Smooth muscle cell (in vitro differentiated cells): Measurements from ENCODE around the gene ANKRD45. TPM values are rescaled to one million over a fixed set of nuclear protein-coding genes. Genes with fewer than 3 reads are reported as not detected.
A peak's percentile ranks its signal among the peaks of the same experiment; 100 is the strongest.

ENCODE experiments used
- DNase-seq: peaks from one replicate; lab custom pipeline; 2025; ENCODE audit not compliant: unreplicated experiment; lab: John Stamatoyannopoulos, UW
- H2AFZ ChIP-seq: fragments of 200-600 bp; sonication (generic); 2 replicates; pipeline ENCODE4 v1.6.0; 2016; ENCODE audit warnings: antibody characterized with exemption, low read depth, mild to moderate bottlenecking
- H3F3A ChIP-seq: fragments of 200-600 bp; sonication (generic); 2 replicates; pipeline ENCODE4 v1.6.0; 2017; ENCODE audit warnings: antibody characterized with exemption, low read depth
- H3K27ac ChIP-seq: fragments of 200-600 bp; sonication (generic); 2 replicates; pipeline ENCODE4 v1.5.1; 2016; ENCODE audit warnings: low read depth, mild to moderate bottlenecking
- H3K27me3 ChIP-seq: fragments of 200-600 bp; sonication (generic); 2 replicates; pipeline ENCODE4 v1.6.1; 2016; ENCODE audit warnings: low read depth, mild to moderate bottlenecking
- H3K36me3 ChIP-seq: fragments of 200-600 bp; sonication (generic); 2 replicates; pipeline ENCODE4 v1.5.1; 2016; ENCODE audit warnings: low read depth
- H3K4me1 ChIP-seq: fragments of 200-600 bp; sonication (generic); 2 replicates; pipeline ENCODE4 v1.5.1; 2016; ENCODE audit warnings: low read depth
- H3K4me2 ChIP-seq: fragments of 200-600 bp; sonication (generic); 2 replicates; pipeline ENCODE4 v1.6.0; 2016; ENCODE audit warnings: mild to moderate bottlenecking
- H3K4me3 ChIP-seq: fragments of 200-600 bp; sonication (generic); 2 replicates; pipeline ENCODE4 v1.5.1; 2016; ENCODE audit warnings: mild to moderate bottlenecking
- H3K79me2 ChIP-seq: fragments of 200-600 bp; sonication (generic); 2 replicates; pipeline ENCODE4 v1.6.0; 2016; ENCODE audit warnings: low read depth, mild to moderate bottlenecking
- H3K9ac ChIP-seq: fragments of 200-600 bp; sonication (generic); 2 replicates; pipeline ENCODE4 v1.6.0; 2016; ENCODE audit warnings: low read depth
- H3K9me3 ChIP-seq: fragments of 200-600 bp; sonication (generic); replicated peaks from 2 replicates; pipeline ENCODE4 v1.5.1; 2016; ENCODE audit warnings: low read depth
- H4K20me1 ChIP-seq: fragments of 200-600 bp; sonication (generic); 2 replicates; pipeline ENCODE4 v1.6.0; 2016; ENCODE audit warnings: low read depth
- WGBS: methylation state at CpG from one replicate; pipeline ENCODE4 v1.1.7; 2016; ENCODE audit warnings: low lambda C conversion rate; 5-methylcytosine and 5-hydroxymethylcytosine counted together
- polyA plus RNA-seq: library from polyadenylated mRNA; unstranded; fragments of >200 nt; fragmentation: Nextera tagmentation; extraction: Ambion mirVana; gene quantifications from 2 replicates; pipeline ENCODE4 v1.2.1, GENCODE V29; 2016
- total RNA-seq: library from RNA; depleted of rRNA; stranded (reverse); fragments of >200 nt; gene quantifications from 2 replicates; pipeline ENCODE4 v1.2.3, GENCODE V29; 2014
- TF ChIP-seq, protein P1 (sequence below): fragments of 200-600 bp; sonication (generic); IDR thresholded peaks from 2 replicates; pipeline ENCODE4 v1.5.1; 2017; ENCODE audit warnings: borderline replicate concordance, mild to moderate bottlenecking, antibody characterized with exemption; ENCODE audit not compliant: insufficient read depth, poor library complexity, severe bottlenecking

The ANKRD45 gene, protein sequence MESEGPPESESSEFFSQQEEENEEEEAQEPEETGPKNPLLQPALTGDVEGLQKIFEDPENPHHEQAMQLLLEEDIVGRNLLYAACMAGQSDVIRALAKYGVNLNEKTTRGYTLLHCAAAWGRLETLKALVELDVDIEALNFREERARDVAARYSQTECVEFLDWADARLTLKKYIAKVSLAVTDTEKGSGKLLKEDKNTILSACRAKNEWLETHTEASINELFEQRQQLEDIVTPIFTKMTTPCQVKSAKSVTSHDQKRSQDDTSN
- total RNA-seq (0.72 TPM in 1 of 2 replicates, not detected in the other), polyA plus RNA-seq (1.8 and 5.3 TPM in 2 replicates)

DNA sequence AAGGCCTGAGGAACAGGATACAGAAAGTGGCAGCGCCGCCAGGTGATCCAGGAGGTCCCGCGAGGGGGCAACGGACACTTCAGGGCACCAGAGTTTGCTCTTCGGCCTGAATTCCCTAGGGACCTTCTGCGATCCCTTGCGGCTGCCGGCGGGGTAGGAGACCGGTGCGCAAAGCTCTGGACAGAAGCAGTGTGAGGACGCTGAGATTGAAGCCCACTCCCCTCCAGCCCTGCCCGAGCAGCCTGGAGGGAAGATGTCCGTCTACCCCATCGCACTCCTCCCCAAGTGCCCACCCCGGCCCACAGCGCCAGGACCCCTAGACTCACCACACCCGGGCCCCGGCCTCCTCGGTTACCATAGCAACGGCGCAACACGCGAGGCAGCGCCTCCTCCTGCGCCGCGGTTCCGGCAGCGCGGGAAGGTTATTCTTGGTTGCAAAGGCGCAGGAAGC, at the start of gene ANKRD45:
ANKRD45 (minus strand) TSS at position 361 of the 451 bp plus-strand sequence. CDS start 10,433 bp downstream, outside the sequence.
- H3K4me2 ChIP-seq = peak within 1 kb of the TSS; percentile 80
- H3K9ac ChIP-seq = no peak within 1 kb of the TSS
- peaks cover 66% of the 10 kb centered on the region for H4K20me1 ChIP-seq
- peak within 1 kb of the TSS; percentile 29 for H2AFZ ChIP-seq
- H3K4me3 ChIP-seq = peak within 1 kb of the TSS; percentile 46
- TF ChIP-seq, protein P1, sequence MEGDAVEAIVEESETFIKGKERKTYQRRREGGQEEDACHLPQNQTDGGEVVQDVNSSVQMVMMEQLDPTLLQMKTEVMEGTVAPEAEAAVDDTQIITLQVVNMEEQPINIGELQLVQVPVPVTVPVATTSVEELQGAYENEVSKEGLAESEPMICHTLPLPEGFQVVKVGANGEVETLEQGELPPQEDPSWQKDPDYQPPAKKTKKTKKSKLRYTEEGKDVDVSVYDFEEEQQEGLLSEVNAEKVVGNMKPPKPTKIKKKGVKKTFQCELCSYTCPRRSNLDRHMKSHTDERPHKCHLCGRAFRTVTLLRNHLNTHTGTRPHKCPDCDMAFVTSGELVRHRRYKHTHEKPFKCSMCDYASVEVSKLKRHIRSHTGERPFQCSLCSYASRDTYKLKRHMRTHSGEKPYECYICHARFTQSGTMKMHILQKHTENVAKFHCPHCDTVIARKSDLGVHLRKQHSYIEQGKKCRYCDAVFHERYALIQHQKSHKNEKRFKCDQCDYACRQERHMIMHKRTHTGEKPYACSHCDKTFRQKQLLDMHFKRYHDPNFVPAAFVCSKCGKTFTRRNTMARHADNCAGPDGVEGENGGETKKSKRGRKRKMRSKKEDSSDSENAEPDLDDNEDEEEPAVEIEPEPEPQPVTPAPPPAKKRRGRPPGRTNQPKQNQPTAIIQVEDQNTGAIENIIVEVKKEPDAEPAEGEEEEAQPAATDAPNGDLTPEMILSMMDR = no peak
- no peaks in the 10 kb centered on the region for H3F3A ChIP-seq
- H3K27me3 ChIP-seq = no peaks in the 10 kb centered on the region
- DNase-seq = no peak
- no peaks in the 10 kb centered on the region for H3K4me1 ChIP-seq
- H3K36me3 ChIP-seq = no peaks in the 10 kb centered on the region
- WGBS = 53% methylated on average over 30 of the region's 33 CpGs
- peak within 1 kb of the TSS; percentile 4 for H3K27ac ChIP-seq
- H3K79me2 ChIP-seq = no peaks in the 10 kb centered on the region
- H3K9me3 ChIP-seq = no peaks in the 10 kb centered on the region

DNA sequence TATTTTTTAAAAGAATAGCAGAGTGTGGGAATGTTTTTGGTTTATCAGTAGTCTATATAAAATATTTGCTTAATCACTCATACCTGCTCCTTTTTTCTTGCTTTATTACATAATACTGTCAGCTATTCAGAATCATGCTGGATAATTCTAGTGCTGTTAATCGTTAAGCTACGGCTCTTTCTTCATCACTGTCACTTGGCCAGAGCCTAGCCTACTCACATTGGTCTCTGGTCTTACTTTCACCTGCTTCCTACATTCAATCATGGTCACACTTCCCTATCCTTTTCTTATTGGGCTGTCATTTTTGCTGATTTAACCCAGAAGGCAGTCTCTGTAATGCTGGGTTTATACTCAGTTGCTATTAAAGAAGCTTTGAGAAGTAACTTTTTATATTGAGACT, 47.6 kb upstream of the ANKRD45 start:
- Histone ChIP-seq H3K36me3 (no peaks in the 10 kb centered on the region), H3K9me3 (no peaks in the 10 kb centered on the region), H3K4me3 (no peak overlapping the region), H2AFZ (no peak overlapping the region), H3K4me2 (no peak overlapping the region), H3F3A (no peaks in the 10 kb centered on the region), H3K79me2 (peaks cover 38% of the 10 kb centered on the region), H3K4me1 (peaks cover 16% of the 10 kb centered on the region), H3K27me3 (peaks cover 9% of the 10 kb centered on the region), H4K20me1 (peaks cover 21% of the 10 kb centered on the region), H3K27ac (no peak overlapping the region), H3K9ac (no peak overlapping the region)
- no peak for DNase-seq
- TF ChIP-seq, protein P1 = no peak
- WGBS = 98% methylated on average over 2 of the region's 2 CpGs

DNA sequence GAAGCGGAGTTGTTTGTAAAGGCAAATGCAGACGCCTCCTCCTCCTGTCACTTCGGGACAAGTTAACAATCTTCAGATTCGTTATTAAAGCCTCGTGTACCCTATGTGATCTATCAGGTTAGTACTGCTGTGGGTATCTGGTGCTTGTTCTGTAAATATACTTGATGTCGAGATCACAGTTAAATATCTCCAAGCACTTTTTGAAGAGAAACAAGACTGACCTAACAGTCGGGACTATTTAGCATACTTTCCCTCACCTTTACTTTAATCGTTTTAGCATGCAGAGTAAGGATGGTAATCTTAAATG, 45.8 kb upstream of the ANKRD45 start:
- Histone ChIP-seq H3K27me3 (peaks cover 16% of the 10 kb centered on the region), H3K79me2 (peaks cover 38% of the 10 kb centered on the region), H3K4me2 (peak overlapping the region; percentile 98), H3K36me3 (no peaks in the 10 kb centered on the region), H3K9ac (peak overlapping the region; percentile 75), H3K4me1 (peaks cover 16% of the 10 kb centered on the region), H2AFZ (peak overlapping the region; percentile 99), H3K4me3 (peak overlapping the region; percentile 72), H3F3A (no peaks in the 10 kb centered on the region), H3K9me3 (no peaks in the 10 kb centered on the region), H3K27ac (peak overlapping the region; percentile 70), H4K20me1 (peaks cover 21% of the 10 kb centered on the region)
- 3% methylated on average over 8 of the region's 8 CpGs for WGBS
- DNase-seq = no peak
- TF ChIP-seq, protein P1 = no peak
